ENCODE measurements around the gene GDF11.

GRCh38 chr12:55719371-55719770, 23.6 kb upstream of the GDF11 start:
- no peak for TF ChIP-seq YY1 (IDR thresholded peaks at IDR 0.05; ENCODE audit: extremely low read depth, insufficient replicate concordance, low read depth, low read length)
- TF ChIP-seq REST (IDR thresholded peaks at IDR 0.05; ENCODE audit: low read depth), result no peak
- TF ChIP-seq CTCF (IDR thresholded peaks at IDR 0.05 in 2 of 3, conservative IDR thresholded peaks at IDR 0.05 in 1 of 3; ENCODE audit: borderline replicate concordance in 1 of 3, insufficient read depth in 1 of 3, low read depth in 2 of 3, low read length in 2 of 3), result no peak
- TF ChIP-seq SIN3A (IDR thresholded peaks at IDR 0.05; ENCODE audit: low read depth), result no peak
- TF ChIP-seq POLR2A (IDR thresholded peaks at IDR 0.05; ENCODE audit: borderline replicate concordance, extremely low read depth, insufficient read depth, insufficient read length), result no peak
- TF ChIP-seq JUND (IDR thresholded peaks at IDR 0.05), result no peak
- TF ChIP-seq MAX (IDR thresholded peaks at IDR 0.05), result no peak
